ENCODE results near the gene GRM1.

- TF ChIP-seq CTCF (IDR thresholded peaks at IDR 0.05; ENCODE audit: low read depth, low read length, poor library complexity, severe bottlenecking), result no peak
- no peak for TF ChIP-seq EZH2phosphoT487 (IDR thresholded peaks at IDR 0.05; ENCODE audit: borderline replicate concordance, low read length)
Observed at GRCh38 chr6:146481527-146481926, 452.7 kb downstream of the GRM1 start.

All from DOHH2 (cell line).